PC-3 (cell line): Measurements from ENCODE around the gene SLC2A13.

Experiments used
- CTCF ChIP-seq: fragments of 300-600 bp; sonication (generic); conservative IDR thresholded peaks from 2 replicates; pipeline ENCODE4 v1.5.1; 2017; ENCODE audit warnings: antibody characterized with exemption, low read depth, mild to moderate bottlenecking, low read length
- EZH2phosphoT487 ChIP-seq: fragments of 300-600 bp; sonication (generic); IDR thresholded peaks from 2 replicates; pipeline ENCODE4 v1.6.1; 2018; ENCODE audit warnings: mild to moderate bottlenecking, antibody characterized with exemption, low read length, borderline replicate concordance

- TF ChIP-seq EZH2phosphoT487 (no peak), CTCF (no peak)
These were observed 31.4 kb upstream of the SLC2A13 start for GRCh38 chr12:40137252-40137651.
